ENCODE results near the gene CSNK1D.

CSNK1D gene

DNA sequence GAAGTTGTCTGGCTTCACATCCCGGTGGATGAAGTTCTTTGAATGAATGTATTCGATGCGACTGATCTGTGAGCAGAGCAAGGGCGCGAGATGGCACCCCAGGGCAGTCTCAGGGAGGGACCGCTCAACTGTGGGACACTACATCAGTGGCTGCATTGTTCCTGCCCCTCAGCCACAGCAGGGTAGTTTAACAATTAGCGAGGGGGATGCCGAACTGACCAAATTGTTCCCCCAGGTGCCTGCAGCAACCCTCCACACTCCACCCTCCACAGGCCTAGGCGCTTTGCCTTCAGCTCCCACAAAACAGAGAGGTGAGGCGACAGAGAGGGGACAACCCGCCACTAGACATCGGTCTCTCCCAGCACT is 20.3 kb downstream of the CSNK1D start:
- peaks cover 63 to 96% of the 10 kb centered on the region in 2 experiments for H3K36me3 ChIP-seq (ENCODE audit: control insufficient read depth in 2 of 2, insufficient read depth in 1 of 2, low read length in 2 of 2)
- ChIA-PET CTCF (interaction anchor here (0.6 kb wide), 2 partner anchors 43 to 179 kb away, joined by 3 read pairs; no protein-coding TSS in a partner anchor), POLR2A (interaction anchor here (1.5 to 1.6 kb wide), 2 partner anchors 11 to 17 kb away, joined by 3 read pairs; no protein-coding TSS in a partner anchor)
- no peak overlapping the region for H3K4me3 ChIP-seq (ENCODE audit: low read depth, low read length)
- H3K4me1 ChIP-seq (ENCODE audit: control insufficient read depth, insufficient read depth, low read length), result no peaks in the 10 kb centered on the region
- TF ChIP-seq ZNF394 (tag by site-specific recombination; IDR thresholded peaks at IDR 0.05; ENCODE audit: borderline replicate concordance), result no peak
- TF ChIP-seq ZNF670 (tag by site-specific recombination; IDR thresholded peaks at IDR 0.05; ENCODE audit: low read depth), result no peak
- no peak for TF ChIP-seq KLF9 (tag by site-specific recombination; IDR thresholded peaks at IDR 0.05; ENCODE audit: low read depth)
- TF ChIP-seq ZNF350 (tag by site-specific recombination; IDR thresholded peaks at IDR 0.05), result no peak
- TF ChIP-seq SCRT2 (tag by site-specific recombination; IDR thresholded peaks at IDR 0.05), result no peak
- H3K27ac ChIP-seq (ENCODE audit: extremely low read depth, low read depth, low read length), result no peak overlapping the region
- H3K9me3 ChIP-seq (ENCODE audit: control insufficient read depth, insufficient read depth, low read depth, low read length), result no peaks in the 10 kb centered on the region

DNA sequence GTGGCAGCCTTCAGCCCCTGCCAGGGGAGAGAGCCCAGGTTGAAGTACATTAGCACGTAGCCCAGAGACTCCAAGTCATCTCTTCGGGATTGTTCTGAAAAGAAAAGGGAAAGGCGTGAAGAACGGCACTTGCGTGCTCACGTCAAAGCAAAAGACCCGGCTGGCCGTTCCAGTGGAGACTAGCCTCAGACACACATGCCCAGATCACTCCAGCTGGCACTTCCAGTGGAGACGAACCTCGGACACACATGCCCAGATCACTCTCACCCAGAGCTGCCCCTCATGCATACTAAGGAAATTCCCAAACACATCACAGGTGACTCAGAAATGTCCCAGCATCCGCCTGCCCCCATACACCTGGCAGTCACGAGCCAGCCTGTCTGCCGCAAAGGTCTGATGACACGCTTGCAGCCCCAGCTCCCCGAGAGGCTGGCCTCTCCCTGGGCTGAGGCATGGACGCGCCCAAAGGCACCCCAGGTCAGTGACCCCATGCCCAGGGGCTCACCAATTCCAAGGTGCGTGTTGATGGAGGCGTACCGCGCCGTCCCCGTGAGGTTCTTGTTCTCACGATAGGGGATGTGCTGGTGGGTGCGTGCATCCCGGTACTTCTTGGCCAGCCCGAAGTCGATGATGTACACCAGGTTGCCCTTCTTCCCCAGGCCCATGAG is 20.9 kb downstream of the CSNK1D start:
- POLR2A ChIA-PET, result no interaction called here
- no peaks in the 10 kb centered on the region for H3K9me3 ChIP-seq (ENCODE audit: control insufficient read depth, insufficient read depth, low read depth, low read length)
- CTCF ChIA-PET, result interaction anchor here (0.6 to 1.3 kb wide), 3 partner anchors 11 to 180 kb away, joined by 3 to 8 read pairs (median 3); no protein-coding TSS in a partner anchor

DNA sequence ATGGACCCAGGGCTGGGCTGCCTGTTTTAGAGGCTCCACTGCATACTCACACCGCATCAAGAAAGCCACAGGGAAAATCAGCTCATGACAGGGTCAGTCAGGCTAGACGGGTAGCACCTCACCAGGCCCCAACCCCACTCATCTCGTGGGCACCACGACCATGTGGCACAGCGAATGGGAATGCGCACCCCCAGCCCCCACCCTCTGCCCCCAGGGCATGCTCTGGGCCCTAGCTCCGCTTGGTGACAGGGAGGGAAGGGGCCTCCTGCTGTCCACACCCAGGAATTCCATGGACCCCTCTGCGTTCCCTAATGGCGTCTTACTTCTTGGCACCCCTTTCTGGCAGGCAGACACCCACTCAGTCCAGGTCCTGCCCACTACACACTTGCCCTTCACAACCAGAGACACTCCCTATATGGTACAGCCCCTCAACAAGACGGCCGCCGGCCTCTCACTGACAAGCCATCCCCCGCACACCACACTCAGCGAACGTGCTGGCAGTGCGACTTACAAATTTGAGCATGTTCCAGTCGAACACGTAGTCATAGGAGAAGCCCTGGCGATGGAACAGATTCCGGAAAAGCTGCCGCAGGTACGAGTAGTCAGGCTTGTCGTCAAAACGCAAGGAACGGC is 22.5 kb downstream of the CSNK1D start:
- POLR2A ChIA-PET, result interaction anchor here (1.0 kb wide), 1 partner anchor 15 kb away, joined by 4 read pairs; no protein-coding TSS in a partner anchor

More for the DNA sequence above, 20.9 kb downstream of the CSNK1D start:
- Histone ChIP-seq H3K27ac (ENCODE audit: extremely low read depth, low read depth, low read length) (no peak overlapping the region), H3K36me3 (ENCODE audit: control insufficient read depth in 2 of 2, insufficient read depth in 1 of 2, low read length in 2 of 2) (peaks cover 63 to 97% of the 10 kb centered on the region in 2 experiments), H3K4me3 (ENCODE audit: low read depth, low read length) (no peak overlapping the region), H3K4me1 (ENCODE audit: control insufficient read depth, insufficient read depth, low read length) (no peaks in the 10 kb centered on the region)
- no peak for TF ChIP-seq ZNF701 (tag by site-specific recombination; IDR thresholded peaks at IDR 0.05)
- no peak for TF ChIP-seq ZNF423 (tag by site-specific recombination; IDR thresholded peaks at IDR 0.05)
- TF ChIP-seq HOXC10 (CRISPR knock-in tag; IDR thresholded peaks at IDR 0.05), result no peak
- TF ChIP-seq ZNF174 (tag by site-specific recombination; IDR thresholded peaks at IDR 0.05), result no peak

DNA sequence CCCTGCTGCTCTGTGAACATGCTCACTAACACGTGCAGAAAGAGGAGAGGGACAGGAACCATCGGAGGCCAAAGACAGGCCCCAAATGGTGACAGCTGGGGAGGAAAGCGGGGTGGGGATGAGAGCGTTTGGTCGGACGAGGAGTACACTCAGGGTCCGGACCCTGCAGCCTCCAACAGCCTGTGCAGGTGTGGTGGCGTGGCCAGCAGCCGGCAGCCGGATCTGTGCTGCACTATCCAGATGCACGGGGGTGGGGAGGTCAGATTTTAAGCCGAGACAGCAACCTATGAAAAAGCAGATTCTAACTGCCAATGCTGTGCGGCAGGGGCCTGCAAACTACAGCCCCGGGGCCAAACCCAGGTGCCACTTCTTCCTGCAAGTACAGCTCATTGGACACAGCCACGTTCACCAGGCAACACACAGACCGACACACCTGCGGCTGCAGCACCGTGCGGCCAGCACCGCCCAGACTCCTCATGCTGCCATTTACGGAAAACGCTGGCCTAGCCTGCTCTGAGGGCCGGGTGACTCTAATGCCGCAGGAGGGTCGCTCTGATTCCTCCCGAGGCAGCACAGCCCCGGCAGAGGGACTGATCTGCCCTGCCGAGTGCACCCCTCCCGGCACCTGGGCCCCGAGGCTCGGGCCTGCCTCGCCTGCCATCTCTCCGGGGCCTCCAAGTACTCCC is 23.5 kb downstream of the CSNK1D start:
- TF ChIP-seq ZNF792 (tag by site-specific recombination; IDR thresholded peaks at IDR 0.05), result no peak
- no peak for TF ChIP-seq ZNF324 (tag by site-specific recombination; IDR thresholded peaks at IDR 0.05)
- peak; percentile 59; the same call in 1 of the 2 replicates for TF ChIP-seq ZNF600 (tag by site-specific recombination; IDR thresholded peaks at IDR 0.05)
- peaks cover 46 to 97% of the 10 kb centered on the region in 2 experiments for H3K36me3 ChIP-seq (ENCODE audit: control insufficient read depth in 2 of 2, insufficient read depth in 1 of 2, low read length in 2 of 2)

More for the DNA sequence above, 22.5 kb downstream of the CSNK1D start:
- CTCF ChIA-PET, result interaction anchor here (0.9 to 3.4 kb wide), 3 partner anchors 13 to 15 kb away, joined by 3 to 15 read pairs (median 4); no protein-coding TSS in a partner anchor
- Histone ChIP-seq H3K9me3 (ENCODE audit: control insufficient read depth, insufficient read depth, low read depth, low read length) (no peaks in the 10 kb centered on the region), H3K36me3 (ENCODE audit: control insufficient read depth in 2 of 2, insufficient read depth in 1 of 2, low read length in 2 of 2) (peaks cover 50 to 97% of the 10 kb centered on the region in 2 experiments), H3K27ac (ENCODE audit: extremely low read depth, low read depth, low read length) (no peak overlapping the region), H3K4me1 (ENCODE audit: control insufficient read depth, insufficient read depth, low read length) (no peaks in the 10 kb centered on the region), H3K4me3 (ENCODE audit: low read depth, low read length) (no peak overlapping the region)
- TF ChIP-seq SP2 (tag by site-specific recombination; IDR thresholded peaks at IDR 0.05) (no peak), ZNF600 (tag by site-specific recombination; IDR thresholded peaks at IDR 0.05) (no peak), ZNF555 (tag by site-specific recombination; conservative IDR thresholded peaks at IDR 0.05) (no peak)

More for the DNA sequence above, 23.5 kb downstream of the CSNK1D start:
- Histone ChIP-seq H3K4me3 (ENCODE audit: low read depth, low read length) (no peak overlapping the region), H3K4me1 (ENCODE audit: control insufficient read depth, insufficient read depth, low read length) (no peaks in the 10 kb centered on the region), H3K9me3 (ENCODE audit: control insufficient read depth, insufficient read depth, low read depth, low read length) (no peaks in the 10 kb centered on the region), H3K27ac (ENCODE audit: extremely low read depth, low read depth, low read length) (0 out of 2 replicates have a peak overlapping the region, but pooled peaks have one; percentile 16)
- POLR2A ChIA-PET, result interaction anchor here (1.0 kb wide), 1 partner anchor 14 kb away, joined by 4 read pairs; no protein-coding TSS in a partner anchor
- CTCF ChIA-PET, result interaction anchor here (0.9 to 3.4 kb wide), 3 partner anchors 12 to 71 kb away, joined by 4 to 15 read pairs (median 4); no protein-coding TSS in a partner anchor
